ENCODE results near the gene PTCD2. TPM values are rescaled to one million over a fixed set of nuclear protein-coding genes. Genes with fewer than 3 reads are reported as not detected.

The PTCD2 gene
- total and polyA plus RNA-seq, 9 donors: 3.3 to 12.9 (median 7.7) TPM

- no peaks in the 10 kb centered on the region for H3K9me3 ChIP-seq
- no peaks in the 10 kb centered on the region for H3K27me3 ChIP-seq
- H3K27ac ChIP-seq: no peak overlapping the region
Measured at GRCh38 chr5:72390836-72391235, 70.7 kb downstream of the PTCD2 start.

GRCh38 chr5:72392326-72392733 is 72.2 kb downstream of the PTCD2 start:
- intact Hi-C loops (cut with DNase I): no loop called here

More at GRCh38 chr5:72390836-72391235, 70.7 kb downstream of the PTCD2 start:
- intact Hi-C loops (cut with DNase I): no loop called here
- H3K36me3 ChIP-seq: no peaks in the 10 kb centered on the region
- H3K4me3 ChIP-seq: no peak overlapping the region
- H3K4me1 ChIP-seq (ENCODE audit: insufficient read depth): no peaks in the 10 kb centered on the region
- no peak for DNase-seq
- TF ChIP-seq POLR2A (IDR thresholded peaks at IDR 0.05): no peak
- no peak for TF ChIP-seq EP300 (IDR thresholded peaks at IDR 0.05)
- TF ChIP-seq, protein P1, sequence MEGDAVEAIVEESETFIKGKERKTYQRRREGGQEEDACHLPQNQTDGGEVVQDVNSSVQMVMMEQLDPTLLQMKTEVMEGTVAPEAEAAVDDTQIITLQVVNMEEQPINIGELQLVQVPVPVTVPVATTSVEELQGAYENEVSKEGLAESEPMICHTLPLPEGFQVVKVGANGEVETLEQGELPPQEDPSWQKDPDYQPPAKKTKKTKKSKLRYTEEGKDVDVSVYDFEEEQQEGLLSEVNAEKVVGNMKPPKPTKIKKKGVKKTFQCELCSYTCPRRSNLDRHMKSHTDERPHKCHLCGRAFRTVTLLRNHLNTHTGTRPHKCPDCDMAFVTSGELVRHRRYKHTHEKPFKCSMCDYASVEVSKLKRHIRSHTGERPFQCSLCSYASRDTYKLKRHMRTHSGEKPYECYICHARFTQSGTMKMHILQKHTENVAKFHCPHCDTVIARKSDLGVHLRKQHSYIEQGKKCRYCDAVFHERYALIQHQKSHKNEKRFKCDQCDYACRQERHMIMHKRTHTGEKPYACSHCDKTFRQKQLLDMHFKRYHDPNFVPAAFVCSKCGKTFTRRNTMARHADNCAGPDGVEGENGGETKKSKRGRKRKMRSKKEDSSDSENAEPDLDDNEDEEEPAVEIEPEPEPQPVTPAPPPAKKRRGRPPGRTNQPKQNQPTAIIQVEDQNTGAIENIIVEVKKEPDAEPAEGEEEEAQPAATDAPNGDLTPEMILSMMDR (IDR thresholded peaks at IDR 0.05): no peak

GRCh38 chr5:72393052-72393451 is 72.9 kb downstream of the PTCD2 start:
- H3K27ac ChIP-seq: no peak overlapping the region
- no peak overlapping the region for H3K4me3 ChIP-seq
- TF ChIP-seq EP300 (IDR thresholded peaks at IDR 0.05) (no peak), POLR2A (IDR thresholded peaks at IDR 0.05) (no peak)
- TF ChIP-seq, protein P1 (IDR thresholded peaks at IDR 0.05): no peak
- DNase-seq: no peak
- H3K4me1 ChIP-seq (ENCODE audit: insufficient read depth): no peaks in the 10 kb centered on the region
- intact Hi-C loops (cut with DNase I): no loop called here
- H3K9me3 ChIP-seq: no peaks in the 10 kb centered on the region
- no peaks in the 10 kb centered on the region for H3K36me3 ChIP-seq
- H3K27me3 ChIP-seq: no peaks in the 10 kb centered on the region

More at GRCh38 chr5:72392326-72392733, 72.2 kb downstream of the PTCD2 start:
- H3K4me1 ChIP-seq (ENCODE audit: insufficient read depth): no peaks in the 10 kb centered on the region
- no peaks in the 10 kb centered on the region for H3K27me3 ChIP-seq
- no peaks in the 10 kb centered on the region for H3K36me3 ChIP-seq
- no peak for DNase-seq
- WGBS, 3 donors: 10 to 11% (median 11%) methylated on average over 1 of the region's 1 CpG
- H3K9me3 ChIP-seq: no peaks in the 10 kb centered on the region
- TF ChIP-seq POLR2A (IDR thresholded peaks at IDR 0.05) (no peak), EP300 (IDR thresholded peaks at IDR 0.05) (no peak)
- TF ChIP-seq, protein P1 (IDR thresholded peaks at IDR 0.05): no peak
- no peak overlapping the region for H3K27ac ChIP-seq
- no peak overlapping the region for H3K4me3 ChIP-seq

DNA sequence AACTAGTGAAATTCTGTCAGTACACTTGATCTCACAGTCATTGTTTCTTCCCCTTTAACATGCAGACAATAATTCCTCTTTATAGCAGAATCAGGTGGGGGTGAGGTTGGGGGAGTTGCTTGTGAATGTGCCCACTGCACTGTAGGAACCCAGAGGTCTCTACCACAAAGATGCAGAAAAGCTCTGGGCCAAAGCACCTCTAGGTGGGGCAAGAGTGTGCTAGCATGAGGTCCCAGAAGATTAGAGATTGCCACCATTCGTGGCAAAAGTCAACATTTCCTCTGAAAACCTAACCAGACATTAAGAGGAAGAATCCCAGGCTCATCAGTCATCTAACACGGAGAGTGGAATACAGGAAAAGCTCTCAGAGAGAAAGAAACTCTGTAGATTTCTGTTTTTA is 74.5 kb downstream of the PTCD2 start:
- no peaks in the 10 kb centered on the region for H3K36me3 ChIP-seq
- WGBS, 3 donors: 38 to 46% (median 45%) methylated on average over 2 of the region's 2 CpGs
- no peaks in the 10 kb centered on the region for H3K27me3 ChIP-seq
- no peak for DNase-seq
- intact Hi-C loops (cut with DNase I): no loop called here
- no peaks in the 10 kb centered on the region for H3K4me1 ChIP-seq (ENCODE audit: insufficient read depth)
- H3K4me3 ChIP-seq: no peak overlapping the region
- H3K27ac ChIP-seq: no peak overlapping the region
- H3K9me3 ChIP-seq: no peaks in the 10 kb centered on the region
- TF ChIP-seq POLR2A (IDR thresholded peaks at IDR 0.05) (no peak), EP300 (IDR thresholded peaks at IDR 0.05) (no peak)
- TF ChIP-seq, protein P1 (IDR thresholded peaks at IDR 0.05): no peak

GRCh38 chr5:72397836-72398235 is 77.7 kb downstream of the PTCD2 start:
- Histone ChIP-seq H3K36me3 (no peaks in the 10 kb centered on the region), H3K4me3 (no peak overlapping the region), H3K4me1 (ENCODE audit: insufficient read depth) (no peaks in the 10 kb centered on the region), H3K9me3 (no peaks in the 10 kb centered on the region), H3K27me3 (no peaks in the 10 kb centered on the region), H3K27ac (no peak overlapping the region)
- intact Hi-C loops (cut with DNase I): no loop called here
- DNase-seq: no peak
- 66 to 74% (median 71%) methylated on average over 6 of the region's 6 CpGs for WGBS, 3 donors
- no peak for TF ChIP-seq POLR2A (IDR thresholded peaks at IDR 0.05)
- no peak for TF ChIP-seq EP300 (IDR thresholded peaks at IDR 0.05)
